Breast epithelium (tissue), 3 donors: ENCODE data around the gene INPPL1.

ENCODE experiments used
- CTCF ChIP-seq, 3 donors: fragments of 450-650 bp; IDR thresholded peaks; one replicate each; pipeline ENCODE4 v1.5.1; 2016 to 2017; ENCODE audit warnings: antibody characterized with exemption in 3 of 3, mild to moderate bottlenecking in 3 of 3, moderate library complexity in 3 of 3
- POLR2A ChIP-seq: fragments of 450-650 bp; IDR thresholded peaks from one replicate; pipeline ENCODE4 v1.6.1; 2016; ENCODE audit warnings: antibody characterized with exemption, mild to moderate bottlenecking, moderate library complexity
- POLR2AphosphoS5 ChIP-seq, 3 donors: sonication (generic); formaldehyde crosslinking; IDR thresholded peaks; one replicate each; pipeline ENCODE4 v1.6.1; 2017; ENCODE audit warnings: antibody characterized with exemption in 3 of 3

GRCh38 chr11:72241291-72241781 is 16.8 kb downstream of the INPPL1 start:
- TF ChIP-seq POLR2AphosphoS5 (IDR thresholded peaks at IDR 0.05) = no peak
- TF ChIP-seq CTCF (IDR thresholded peaks at IDR 0.05) = no peak
- no peak for TF ChIP-seq POLR2A
